ENCODE data around the gene PKHD1.

PKHD1 gene

DNA sequence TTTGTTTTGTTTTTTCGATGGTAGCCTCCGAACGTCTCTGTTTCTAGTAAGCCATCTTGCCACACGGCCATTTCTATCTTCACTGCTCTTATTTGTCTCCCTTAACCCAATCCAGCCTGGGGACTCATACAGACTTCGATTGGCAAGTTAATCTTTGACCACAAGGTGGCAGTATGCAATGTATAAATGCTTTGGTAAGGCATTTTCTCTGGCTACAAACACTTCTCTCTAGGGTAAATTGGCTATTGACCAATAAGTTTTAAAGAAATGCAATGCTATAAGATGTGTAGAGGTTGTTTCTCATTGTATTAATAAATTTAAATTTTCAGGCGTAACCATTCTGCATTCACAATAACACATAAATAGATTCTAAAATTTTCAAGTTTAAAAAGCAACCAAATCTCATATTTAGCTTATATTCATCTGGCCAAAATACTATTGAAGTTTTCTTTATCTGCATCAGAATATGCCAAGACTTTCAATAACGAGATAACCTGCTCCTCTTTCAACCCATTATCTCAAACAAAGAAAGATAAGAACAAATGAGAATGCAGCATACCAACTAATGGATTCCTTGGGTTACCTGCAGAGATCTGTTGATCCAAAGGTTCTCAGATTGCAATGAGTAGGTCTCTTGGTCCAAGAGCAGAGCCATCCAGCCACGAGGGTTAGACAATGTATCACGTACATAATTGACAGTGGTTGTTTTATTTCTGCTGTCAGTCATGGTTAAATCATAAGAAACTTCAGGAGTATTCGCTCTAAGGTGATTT is 231.9 kb downstream of the PKHD1 start:
- peak; percentile 84 for ATAC-seq
- TF ChIP-seq SNAI2 (CRISPR knock-in tag; IDR thresholded peaks at IDR 0.05) (no peak), ZNF70 (CRISPR knock-in tag; IDR thresholded peaks at IDR 0.05) (no peak), ZC3H10 (CRISPR knock-in tag; IDR thresholded peaks at IDR 0.05) (no peak), ZNF8 (CRISPR knock-in tag; IDR thresholded peaks at IDR 0.05) (no peak), ZFP30 (CRISPR knock-in tag; IDR thresholded peaks at IDR 0.05) (no peak), BACH2 (CRISPR knock-in tag; IDR thresholded peaks at IDR 0.05; ENCODE audit: borderline replicate concordance) (no peak), TCF4 (CRISPR knock-in tag; IDR thresholded peaks at IDR 0.05; ENCODE audit: borderline replicate concordance) (no peak), ESRRG (CRISPR knock-in tag; IDR thresholded peaks at IDR 0.05) (no peak), GLIS3 (CRISPR knock-in tag; IDR thresholded peaks at IDR 0.05) (no peak), ISL1 (CRISPR knock-in tag; IDR thresholded peaks at IDR 0.05) (no peak), ZFP3 (CRISPR knock-in tag; IDR thresholded peaks at IDR 0.05) (no peak)
- TF ChIP-seq, protein P1, sequence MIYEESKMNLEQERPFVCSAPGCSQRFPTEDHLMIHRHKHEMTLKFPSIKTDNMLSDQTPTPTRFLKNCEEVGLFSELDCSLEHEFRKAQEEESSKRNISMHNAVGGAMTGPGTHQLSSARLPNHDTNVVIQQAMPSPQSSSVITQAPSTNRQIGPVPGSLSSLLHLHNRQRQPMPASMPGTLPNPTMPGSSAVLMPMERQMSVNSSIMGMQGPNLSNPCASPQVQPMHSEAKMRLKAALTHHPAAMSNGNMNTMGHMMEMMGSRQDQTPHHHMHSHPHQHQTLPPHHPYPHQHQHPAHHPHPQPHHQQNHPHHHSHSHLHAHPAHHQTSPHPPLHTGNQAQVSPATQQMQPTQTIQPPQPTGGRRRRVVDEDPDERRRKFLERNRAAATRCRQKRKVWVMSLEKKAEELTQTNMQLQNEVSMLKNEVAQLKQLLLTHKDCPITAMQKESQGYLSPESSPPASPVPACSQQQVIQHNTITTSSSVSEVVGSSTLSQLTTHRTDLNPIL (CRISPR knock-in tag; IDR thresholded peaks at IDR 0.05; ENCODE audit: low read depth) = no peak
- TF ChIP-seq, protein P2, sequence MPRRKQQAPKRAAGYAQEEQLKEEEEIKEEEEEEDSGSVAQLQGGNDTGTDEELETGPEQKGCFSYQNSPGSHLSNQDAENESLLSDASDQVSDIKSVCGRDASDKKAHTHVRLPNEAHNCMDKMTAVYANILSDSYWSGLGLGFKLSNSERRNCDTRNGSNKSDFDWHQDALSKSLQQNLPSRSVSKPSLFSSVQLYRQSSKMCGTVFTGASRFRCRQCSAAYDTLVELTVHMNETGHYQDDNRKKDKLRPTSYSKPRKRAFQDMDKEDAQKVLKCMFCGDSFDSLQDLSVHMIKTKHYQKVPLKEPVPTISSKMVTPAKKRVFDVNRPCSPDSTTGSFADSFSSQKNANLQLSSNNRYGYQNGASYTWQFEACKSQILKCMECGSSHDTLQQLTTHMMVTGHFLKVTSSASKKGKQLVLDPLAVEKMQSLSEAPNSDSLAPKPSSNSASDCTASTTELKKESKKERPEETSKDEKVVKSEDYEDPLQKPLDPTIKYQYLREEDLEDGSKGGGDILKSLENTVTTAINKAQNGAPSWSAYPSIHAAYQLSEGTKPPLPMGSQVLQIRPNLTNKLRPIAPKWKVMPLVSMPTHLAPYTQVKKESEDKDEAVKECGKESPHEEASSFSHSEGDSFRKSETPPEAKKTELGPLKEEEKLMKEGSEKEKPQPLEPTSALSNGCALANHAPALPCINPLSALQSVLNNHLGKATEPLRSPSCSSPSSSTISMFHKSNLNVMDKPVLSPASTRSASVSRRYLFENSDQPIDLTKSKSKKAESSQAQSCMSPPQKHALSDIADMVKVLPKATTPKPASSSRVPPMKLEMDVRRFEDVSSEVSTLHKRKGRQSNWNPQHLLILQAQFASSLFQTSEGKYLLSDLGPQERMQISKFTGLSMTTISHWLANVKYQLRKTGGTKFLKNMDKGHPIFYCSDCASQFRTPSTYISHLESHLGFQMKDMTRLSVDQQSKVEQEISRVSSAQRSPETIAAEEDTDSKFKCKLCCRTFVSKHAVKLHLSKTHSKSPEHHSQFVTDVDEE (CRISPR knock-in tag; IDR thresholded peaks at IDR 0.05) = no peak
- TF ChIP-seq, protein P3, sequence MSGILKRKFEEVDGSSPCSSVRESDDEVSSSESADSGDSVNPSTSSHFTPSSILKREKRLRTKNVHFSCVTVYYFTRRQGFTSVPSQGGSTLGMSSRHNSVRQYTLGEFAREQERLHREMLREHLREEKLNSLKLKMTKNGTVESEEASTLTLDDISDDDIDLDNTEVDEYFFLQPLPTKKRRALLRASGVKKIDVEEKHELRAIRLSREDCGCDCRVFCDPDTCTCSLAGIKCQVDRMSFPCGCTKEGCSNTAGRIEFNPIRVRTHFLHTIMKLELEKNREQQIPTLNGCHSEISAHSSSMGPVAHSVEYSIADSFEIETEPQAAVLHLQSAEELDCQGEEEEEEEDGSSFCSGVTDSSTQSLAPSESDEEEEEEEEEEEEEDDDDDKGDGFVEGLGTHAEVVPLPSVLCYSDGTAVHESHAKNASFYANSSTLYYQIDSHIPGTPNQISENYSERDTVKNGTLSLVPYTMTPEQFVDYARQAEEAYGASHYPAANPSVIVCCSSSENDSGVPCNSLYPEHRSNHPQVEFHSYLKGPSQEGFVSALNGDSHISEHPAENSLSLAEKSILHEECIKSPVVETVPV (CRISPR knock-in tag; IDR thresholded peaks at IDR 0.05) = no peak
- TF ChIP-seq, protein P4, sequence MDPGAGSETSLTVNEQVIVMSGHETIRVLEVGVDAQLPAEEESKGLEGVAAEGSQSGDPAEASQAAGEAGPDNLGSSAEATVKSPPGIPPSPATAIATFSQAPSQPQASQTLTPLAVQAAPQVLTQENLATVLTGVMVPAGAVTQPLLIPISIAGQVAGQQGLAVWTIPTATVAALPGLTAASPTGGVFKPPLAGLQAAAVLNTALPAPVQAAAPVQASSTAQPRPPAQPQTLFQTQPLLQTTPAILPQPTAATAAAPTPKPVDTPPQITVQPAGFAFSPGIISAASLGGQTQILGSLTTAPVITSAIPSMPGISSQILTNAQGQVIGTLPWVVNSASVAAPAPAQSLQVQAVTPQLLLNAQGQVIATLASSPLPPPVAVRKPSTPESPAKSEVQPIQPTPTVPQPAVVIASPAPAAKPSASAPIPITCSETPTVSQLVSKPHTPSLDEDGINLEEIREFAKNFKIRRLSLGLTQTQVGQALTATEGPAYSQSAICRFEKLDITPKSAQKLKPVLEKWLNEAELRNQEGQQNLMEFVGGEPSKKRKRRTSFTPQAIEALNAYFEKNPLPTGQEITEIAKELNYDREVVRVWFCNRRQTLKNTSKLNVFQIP (CRISPR knock-in tag; IDR thresholded peaks at IDR 0.05; ENCODE audit: borderline replicate concordance, low read depth) = no peak

GRCh38 chr6:51854876-51855275 is 232.5 kb downstream of the PKHD1 start:
- TF ChIP-seq, protein P2 (CRISPR knock-in tag; IDR thresholded peaks at IDR 0.05) = no peak
- TF ChIP-seq OSR1 (CRISPR knock-in tag; IDR thresholded peaks at IDR 0.05) = no peak
- no peak for TF ChIP-seq ZFP3 (CRISPR knock-in tag; IDR thresholded peaks at IDR 0.05)
- no peak for TF ChIP-seq ZNF565 (CRISPR knock-in tag; conservative IDR thresholded peaks at IDR 0.05; ENCODE audit: low read depth)
- no peak for TF ChIP-seq GLIS3 (CRISPR knock-in tag; IDR thresholded peaks at IDR 0.05)
- TF ChIP-seq, protein P1 (CRISPR knock-in tag; IDR thresholded peaks at IDR 0.05; ENCODE audit: low read depth) = no peak
- TF ChIP-seq ESRRG (CRISPR knock-in tag; IDR thresholded peaks at IDR 0.05) = no peak
- TF ChIP-seq, protein P4 (CRISPR knock-in tag; IDR thresholded peaks at IDR 0.05; ENCODE audit: borderline replicate concordance, low read depth) = no peak
- TF ChIP-seq ZNF70 (CRISPR knock-in tag; IDR thresholded peaks at IDR 0.05) = no peak
- no peak for TF ChIP-seq RARB (CRISPR knock-in tag; IDR thresholded peaks at IDR 0.05)
- TF ChIP-seq ARNTL (CRISPR knock-in tag; IDR thresholded peaks at IDR 0.05; ENCODE audit: borderline replicate concordance, low read depth) = no peak
- TF ChIP-seq ZNF8 (CRISPR knock-in tag; IDR thresholded peaks at IDR 0.05) = no peak
- TF ChIP-seq ISL1 (CRISPR knock-in tag; IDR thresholded peaks at IDR 0.05) = no peak
- no peak for TF ChIP-seq ZFP30 (CRISPR knock-in tag; IDR thresholded peaks at IDR 0.05)
- ATAC-seq = no peak
